ENCODE measurements around the gene ANXA11. TPM values are rescaled to one million over a fixed set of nuclear protein-coding genes. Genes with fewer than 3 reads are reported as not detected.

ANXA11 gene
- total RNA-seq, 5 donors from 2014 or later (not counting 1 experiment from before 2014, with no cell fraction given) = 196 to 222 (median 208) TPM

- no peak for ATAC-seq (replicated peaks in 1 of 4)
- POLR2A ChIA-PET = no interaction called here
- Histone ChIP-seq H3K27ac (ENCODE audit: low read length) (no peak overlapping the region), H3K4me1 (ENCODE audit: control insufficient read depth in 1 of 2, extremely low read depth in 1 of 2, insufficient read depth in 2 of 2, low read length in 2 of 2) (peaks cover 25 to 74% of the 10 kb centered on the region in 2 experiments), H3K4me3 (ENCODE audit: control insufficient read depth in 1 of 2, extremely low read depth in 1 of 2, low read length in 1 of 2) (no peak overlapping the region), H3K9me3 (no peaks in the 10 kb centered on the region), H3K27me3 (replicated peaks in 1 of 2; ENCODE audit: control insufficient read depth in 2 of 2, extremely low read depth in 1 of 2, insufficient read depth in 2 of 2, low read length in 1 of 2) (no peaks in the 10 kb centered on the region), H3K36me3 (ENCODE audit: control insufficient read depth in 2 of 2, extremely low read depth in 1 of 2, insufficient read depth in 1 of 2, low read length in 1 of 2) (peaks cover 4 to 25% of the 10 kb centered on the region in 2 donors)
- Mint-ChIP-seq H3K27ac (peak overlapping the region in 1 of 2 donors; percentile 28), H3K27me3 (no peaks in the 10 kb centered on the region), H3K4me1 (peaks cover 94 to 98% (median 95%) of the 10 kb centered on the region in 3 donors), H3K4me3 (no peak overlapping the region), H3K9me3 (no peaks in the 10 kb centered on the region), H3K36me3 (peaks cover 24% of the 10 kb centered on the region)
- 92% methylated on average over 4 of the region's 4 CpGs for WGBS (ENCODE audit: insufficient coverage)
- DNase-seq = no peak
- CTCF ChIA-PET = interaction anchor here in 1 of 2 donors (0.8 kb wide), 1 partner anchor 20 kb away, joined by 3 read pairs; no protein-coding TSS in a partner anchor
Observed at GRCh38 chr10:80183436-80183835, 21.9 kb downstream of the ANXA11 start.

DNA sequence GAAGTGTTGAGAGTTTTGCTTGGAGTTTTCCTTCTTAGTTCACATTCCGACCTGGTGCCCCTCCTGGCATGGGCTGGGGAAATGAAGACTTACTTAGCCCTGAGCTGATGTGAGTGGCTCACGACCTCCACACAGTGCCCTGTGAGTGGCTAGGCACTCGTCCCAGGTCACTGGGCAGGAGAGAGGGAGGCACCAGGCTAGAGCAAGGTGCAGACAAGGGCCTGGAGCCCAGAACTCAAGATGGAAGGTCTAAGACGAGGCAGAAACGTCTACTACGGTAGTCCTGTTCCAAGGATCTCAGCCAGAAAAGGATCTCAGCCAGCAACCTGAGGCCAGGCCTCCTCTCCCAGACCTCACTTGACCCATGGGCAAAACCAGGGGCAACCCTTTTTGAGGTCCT lies 22.4 kb downstream of the ANXA11 start:
- ATAC-seq (replicated peaks in 1 of 4) = no peak
- Mint-ChIP-seq H3K4me3 (no peak overlapping the region), H3K4me1 (peaks cover 94 to 98% (median 95%) of the 10 kb centered on the region in 3 donors), H3K9me3 (no peaks in the 10 kb centered on the region), H3K27me3 (no peaks in the 10 kb centered on the region), H3K36me3 (peaks cover 24% of the 10 kb centered on the region), H3K27ac (peak overlapping the region in 1 of 2 donors; percentile 28)
- Histone ChIP-seq H3K4me3 (ENCODE audit: control insufficient read depth in 1 of 2, extremely low read depth in 1 of 2, low read length in 1 of 2) (no peak overlapping the region), H3K36me3 (ENCODE audit: control insufficient read depth in 2 of 2, extremely low read depth in 1 of 2, insufficient read depth in 1 of 2, low read length in 1 of 2) (peaks cover 4 to 29% of the 10 kb centered on the region in 2 donors), H3K27me3 (replicated peaks in 1 of 2; ENCODE audit: control insufficient read depth in 2 of 2, extremely low read depth in 1 of 2, insufficient read depth in 2 of 2, low read length in 1 of 2) (no peaks in the 10 kb centered on the region), H3K4me1 (ENCODE audit: control insufficient read depth in 1 of 2, extremely low read depth in 1 of 2, insufficient read depth in 2 of 2, low read length in 2 of 2) (peaks cover 23 to 74% of the 10 kb centered on the region in 2 experiments), H3K9me3 (no peaks in the 10 kb centered on the region), H3K27ac (ENCODE audit: low read length) (no peak overlapping the region)
- no peak for DNase-seq
- CTCF ChIA-PET = interaction anchor here in 1 of 2 donors (0.8 kb wide), 1 partner anchor 21 kb away, joined by 3 read pairs; no protein-coding TSS in a partner anchor
- 94% methylated on average over 6 of the region's 6 CpGs for WGBS (ENCODE audit: insufficient coverage)
- POLR2A ChIA-PET = no interaction called here

DNA sequence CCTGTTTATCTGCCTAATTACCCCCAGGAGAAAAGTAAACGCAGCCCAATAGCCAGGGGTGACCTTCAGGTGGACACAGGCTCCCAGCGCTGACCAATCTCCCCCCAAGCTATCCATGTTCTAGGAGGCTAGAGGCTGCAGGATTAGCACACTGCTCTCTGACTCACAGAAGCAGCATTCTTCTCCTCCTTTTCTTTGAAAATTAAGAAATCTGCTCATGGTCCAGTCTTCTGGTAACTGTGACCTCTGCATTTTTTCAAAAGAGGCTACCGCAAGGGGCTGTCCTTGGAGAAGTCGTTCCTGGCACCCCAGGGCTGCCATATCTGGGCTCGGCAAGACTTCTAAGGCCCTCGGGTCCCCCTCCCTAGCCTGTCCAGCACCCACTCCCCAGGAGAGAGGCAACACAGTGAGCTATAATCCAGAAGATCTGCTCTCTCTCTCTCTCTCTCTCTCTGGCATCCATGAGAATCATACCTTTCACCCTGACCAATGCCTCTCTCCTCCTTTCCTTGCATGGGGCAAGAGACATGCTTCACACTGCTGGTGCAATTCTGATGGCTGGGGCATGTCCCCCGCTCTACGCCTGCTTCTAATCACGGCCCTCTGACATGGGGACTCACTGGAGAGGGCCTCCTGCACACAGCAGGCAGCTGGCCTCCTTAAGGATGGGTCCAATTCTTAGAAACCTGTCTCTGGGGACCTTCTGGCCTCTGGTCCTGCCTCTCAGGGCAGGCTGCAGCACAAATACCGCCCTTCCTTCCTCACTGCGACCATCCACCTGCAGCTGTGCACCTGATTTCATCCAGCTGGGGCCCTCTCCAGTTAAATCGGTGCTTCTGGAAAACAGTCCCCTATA lies 27.3 kb downstream of the ANXA11 start:
- H3K4me1 Mint-ChIP-seq = peaks cover 67 to 77% (median 74%) of the 10 kb centered on the region in 3 donors
- no peak overlapping the region for H3K27ac ChIP-seq (ENCODE audit: low read length)
- DNase-seq = no peak
- H3K4me3 Mint-ChIP-seq = no peak overlapping the region
- POLR2A ChIA-PET = no interaction called here
- peaks cover 0 to 60% of the 10 kb centered on the region in 2 experiments for H3K4me1 ChIP-seq (ENCODE audit: control insufficient read depth in 1 of 2, extremely low read depth in 1 of 2, insufficient read depth in 2 of 2, low read length in 2 of 2)
- no peak for ATAC-seq (replicated peaks in 1 of 4)
- H3K36me3 ChIP-seq (ENCODE audit: control insufficient read depth in 2 of 2, extremely low read depth in 1 of 2, insufficient read depth in 1 of 2, low read length in 1 of 2) = peaks cover 8 to 38% of the 10 kb centered on the region in 2 donors
- H3K9me3 ChIP-seq = no peaks in the 10 kb centered on the region
- no peak overlapping the region for H3K4me3 ChIP-seq (ENCODE audit: control insufficient read depth in 1 of 2, extremely low read depth in 1 of 2, low read length in 1 of 2)
- no peaks in the 10 kb centered on the region for H3K9me3 Mint-ChIP-seq
- no peaks in the 10 kb centered on the region for H3K27me3 Mint-ChIP-seq
- peak overlapping the region; percentile 69 to 77 for H3K27ac Mint-ChIP-seq
- WGBS (ENCODE audit: insufficient coverage) = 94% methylated on average over 11 of the region's 12 CpGs
- CTCF ChIA-PET = interaction anchor here in 1 of 2 donors (0.5 kb wide), 1 partner anchor 131 kb away, joined by 5 read pairs; no protein-coding TSS in a partner anchor
- no peaks in the 10 kb centered on the region for H3K27me3 ChIP-seq (replicated peaks in 1 of 2; ENCODE audit: control insufficient read depth in 2 of 2, extremely low read depth in 1 of 2, insufficient read depth in 2 of 2, low read length in 1 of 2)
- peaks cover 18% of the 10 kb centered on the region for H3K36me3 Mint-ChIP-seq

DNA sequence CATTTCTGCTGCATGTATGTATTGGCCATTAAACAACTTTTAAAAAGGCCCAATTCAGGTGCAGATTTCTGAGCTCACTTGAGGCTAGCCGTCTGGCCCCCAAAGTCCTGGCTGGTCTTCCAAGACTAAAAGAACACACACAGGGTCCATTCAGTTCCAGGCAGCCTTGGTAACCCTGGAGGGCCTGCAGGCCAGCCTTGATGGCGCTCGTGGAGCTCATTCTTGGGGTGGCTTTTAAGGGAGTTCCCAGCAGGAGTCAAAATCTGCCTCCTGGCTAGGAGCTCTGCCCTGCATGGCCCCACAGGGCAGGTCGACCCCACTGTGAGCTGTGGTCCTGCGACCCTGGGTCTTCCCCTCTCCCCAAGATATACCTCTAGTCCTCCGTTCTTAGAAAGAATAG lies 28.8 kb downstream of the ANXA11 start:
- Histone ChIP-seq H3K4me1 (ENCODE audit: control insufficient read depth in 1 of 2, extremely low read depth in 1 of 2, insufficient read depth in 2 of 2, low read length in 2 of 2) (peaks cover 0 to 65% of the 10 kb centered on the region in 2 experiments), H3K36me3 (ENCODE audit: control insufficient read depth in 2 of 2, extremely low read depth in 1 of 2, insufficient read depth in 1 of 2, low read length in 1 of 2) (peaks cover 8 to 53% of the 10 kb centered on the region in 2 donors), H3K27ac (ENCODE audit: low read length) (no peak overlapping the region), H3K4me3 (ENCODE audit: control insufficient read depth in 1 of 2, extremely low read depth in 1 of 2, low read length in 1 of 2) (no peak overlapping the region), H3K27me3 (replicated peaks in 1 of 2; ENCODE audit: control insufficient read depth in 2 of 2, extremely low read depth in 1 of 2, insufficient read depth in 2 of 2, low read length in 1 of 2) (no peaks in the 10 kb centered on the region), H3K9me3 (no peaks in the 10 kb centered on the region)
- CTCF ChIA-PET = interaction anchor here (0.7 to 1.1 kb wide), 3 partner anchors 11 to 214 kb away, joined by 3 to 5 read pairs (median 4); no protein-coding TSS in a partner anchor
- H3K9me3 Mint-ChIP-seq = no peaks in the 10 kb centered on the region
- ATAC-seq (replicated peaks in 1 of 4) = no peak
- POLR2A ChIA-PET = interaction anchor here in 1 of 2 donors (0.6 kb wide), 1 partner anchor 27 kb away, joined by 10 read pairs; no protein-coding TSS in a partner anchor
- peaks cover 9% of the 10 kb centered on the region for H3K36me3 Mint-ChIP-seq
- no peaks in the 10 kb centered on the region for H3K27me3 Mint-ChIP-seq
- H3K4me1 Mint-ChIP-seq = peaks cover 56 to 64% (median 63%) of the 10 kb centered on the region in 3 donors
- WGBS (ENCODE audit: insufficient coverage) = 94% methylated on average over 6 of the region's 6 CpGs
- peak overlapping the region in 1 of 2 donors; percentile 71 for H3K27ac Mint-ChIP-seq
- DNase-seq = no peak
- H3K4me3 Mint-ChIP-seq = peak overlapping the region in 1 of 3 donors; percentile 22

DNA sequence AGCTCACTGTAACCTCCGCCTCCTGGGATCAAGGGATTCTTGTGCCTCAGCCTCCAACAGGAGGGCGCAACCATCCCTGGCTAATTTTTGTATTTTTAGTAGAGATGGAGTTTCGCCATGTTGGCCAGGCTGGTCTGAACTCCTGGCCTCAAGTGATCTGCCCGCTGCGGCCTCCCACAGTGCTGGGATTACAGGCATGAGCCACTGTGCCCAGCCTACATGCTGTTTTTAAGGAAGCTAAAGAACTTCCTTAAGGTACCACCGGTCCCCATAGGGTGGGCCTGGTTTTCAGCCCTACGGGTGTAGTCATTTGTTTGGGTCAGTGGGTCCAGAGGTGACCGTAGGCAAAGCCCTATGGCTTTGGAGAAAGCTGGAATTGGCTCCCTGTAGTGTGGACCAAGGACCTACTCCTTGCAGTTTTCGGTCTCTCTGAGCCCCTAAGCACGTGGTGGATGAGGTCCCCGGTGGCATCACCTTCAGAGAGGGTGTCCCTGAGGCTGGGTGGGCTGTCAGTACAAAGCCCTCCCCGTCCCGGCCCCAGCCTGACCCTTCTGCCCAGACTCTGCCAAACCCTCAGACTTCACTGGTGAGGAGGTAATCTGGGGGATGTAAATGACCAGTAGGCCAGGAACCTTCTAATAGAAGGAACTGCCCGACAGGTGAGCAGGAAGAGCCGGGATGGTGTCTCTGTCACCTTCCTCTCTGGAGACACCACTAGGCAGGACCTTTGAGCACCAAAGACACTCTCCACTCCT lies 30.5 kb downstream of the ANXA11 start:
- H3K27ac ChIP-seq (ENCODE audit: low read length) = no peak overlapping the region
- 100% methylated on average over 7 of the region's 15 CpGs for WGBS (ENCODE audit: insufficient coverage)
- Mint-ChIP-seq H3K9me3 (no peaks in the 10 kb centered on the region), H3K36me3 (peaks cover 12% of the 10 kb centered on the region), H3K27ac (no peak overlapping the region), H3K27me3 (no peaks in the 10 kb centered on the region), H3K4me1 (peaks cover 46 to 57% (median 52%) of the 10 kb centered on the region in 3 donors), H3K4me3 (no peak overlapping the region)
- ChIA-PET POLR2A (no interaction called here), CTCF (interaction anchor here in 1 of 2 donors (1.2 kb wide), 1 partner anchor 28 kb away, joined by 4 read pairs; no protein-coding TSS in a partner anchor)
- peaks cover 10 to 63% of the 10 kb centered on the region in 2 donors for H3K36me3 ChIP-seq (ENCODE audit: control insufficient read depth in 2 of 2, extremely low read depth in 1 of 2, insufficient read depth in 1 of 2, low read length in 1 of 2)
- DNase-seq = no peak
- ATAC-seq (replicated peaks in 1 of 4) = no peak
- no peaks in the 10 kb centered on the region for H3K9me3 ChIP-seq
- no peaks in the 10 kb centered on the region for H3K27me3 ChIP-seq (replicated peaks in 1 of 2; ENCODE audit: control insufficient read depth in 2 of 2, extremely low read depth in 1 of 2, insufficient read depth in 2 of 2, low read length in 1 of 2)
- no peak overlapping the region for H3K4me3 ChIP-seq (ENCODE audit: control insufficient read depth in 1 of 2, extremely low read depth in 1 of 2, low read length in 1 of 2)
- peaks cover 0 to 55% of the 10 kb centered on the region in 2 experiments for H3K4me1 ChIP-seq (ENCODE audit: control insufficient read depth in 1 of 2, extremely low read depth in 1 of 2, insufficient read depth in 2 of 2, low read length in 2 of 2)

- Mint-ChIP-seq H3K27me3 (no peaks in the 10 kb centered on the region), H3K36me3 (peaks cover 13% of the 10 kb centered on the region), H3K4me1 (peaks cover 34 to 45% (median 44%) of the 10 kb centered on the region in 3 donors), H3K9me3 (no peaks in the 10 kb centered on the region), H3K27ac (peak overlapping the region in 1 of 2 donors; percentile 22), H3K4me3 (no peak overlapping the region)
- no peak for ATAC-seq (replicated peaks in 1 of 4)
- DNase-seq = no peak
- no peaks in the 10 kb centered on the region for H3K9me3 ChIP-seq
- CTCF ChIA-PET = interaction anchor here in 1 of 2 donors (1.0 kb wide), 1 partner anchor 11 kb away, joined by 3 read pairs; no protein-coding TSS in a partner anchor
- peaks cover 13 to 64% of the 10 kb centered on the region in 2 donors for H3K36me3 ChIP-seq (ENCODE audit: control insufficient read depth in 2 of 2, extremely low read depth in 1 of 2, insufficient read depth in 1 of 2, low read length in 1 of 2)
- POLR2A ChIA-PET = interaction anchor here in 1 of 2 donors (0.5 kb wide), 1 partner anchor 21 kb away, joined by 3 read pairs; no protein-coding TSS in a partner anchor
- no peak overlapping the region for H3K27ac ChIP-seq (ENCODE audit: low read length)
- H3K4me3 ChIP-seq (ENCODE audit: control insufficient read depth in 1 of 2, extremely low read depth in 1 of 2, low read length in 1 of 2) = no peak overlapping the region
- no peaks in the 10 kb centered on the region for H3K27me3 ChIP-seq (replicated peaks in 1 of 2; ENCODE audit: control insufficient read depth in 2 of 2, extremely low read depth in 1 of 2, insufficient read depth in 2 of 2, low read length in 1 of 2)
- peaks cover 0 to 51% of the 10 kb centered on the region in 2 experiments for H3K4me1 ChIP-seq (ENCODE audit: control insufficient read depth in 1 of 2, extremely low read depth in 1 of 2, insufficient read depth in 2 of 2, low read length in 2 of 2)
- WGBS (ENCODE audit: insufficient coverage) = 83% methylated on average over 6 of the region's 6 CpGs
Observed at GRCh38 chr10:80173466-80173865, 31.9 kb downstream of the ANXA11 start.
